Chondrocyte (in vitro differentiated cells): Measurements from ENCODE around the gene KIF22. TPM values are rescaled to one million over a fixed set of nuclear protein-coding genes. Genes with fewer than 3 reads are reported as not detected.
"Not testable (repeated sequence)": the region's sequence is repeated elsewhere in the genome, so short reads cannot be mapped to it uniquely, and the experiment has no call there.

Experiments
- DNase-seq: peaks from one replicate; pipeline ENCODE4 v3.0.0; 2021; ENCODE audit warnings: mixed read lengths, low spot score
- H3K27ac Mint-ChIP-seq: one replicate; pipeline ENCODE4 v1.8.0; 2021; ENCODE audit warnings: mild to moderate bottlenecking, moderate library complexity, mixed read lengths; ENCODE audit not compliant: unreplicated experiment
- H3K27me3 Mint-ChIP-seq: 2 replicates; pipeline ENCODE4 v1.8.0; 2021; ENCODE audit warnings: low read depth, mixed read lengths
- H3K36me3 Mint-ChIP-seq: 2 replicates; pipeline ENCODE4 v1.8.0; 2021; ENCODE audit warnings: low read depth, mixed read lengths
- H3K4me1 Mint-ChIP-seq: 2 replicates; pipeline ENCODE4 v1.8.0; 2021; ENCODE audit warnings: low read depth, mild to moderate bottlenecking, mixed read lengths
- H3K4me3 Mint-ChIP-seq: one replicate; pipeline ENCODE4 v1.8.0; 2021; ENCODE audit warnings: mild to moderate bottlenecking, moderate library complexity, mixed read lengths; ENCODE audit not compliant: unreplicated experiment
- H3K9me3 Mint-ChIP-seq: 2 replicates; pipeline ENCODE4 v1.8.0; 2021; ENCODE audit warnings: low read depth, mixed read lengths
- total RNA-seq: library from RNA; stranded (reverse); gene quantifications from 3 replicates; pipeline ENCODE4 v1.2.1, GENCODE V29; 2021
- TF ChIP-seq, protein P1 (sequence below): fragments of 200-600 bp; sonication (generic); IDR thresholded peaks from 2 replicates; pipeline ENCODE4 v1.5.0; 2021; ENCODE audit warnings: antibody characterized with exemption, mild to moderate bottlenecking, moderate library complexity

The KIF22 gene
- total RNA-seq, 1 donor from 2014 or later = 14.1 TPM

DNA sequence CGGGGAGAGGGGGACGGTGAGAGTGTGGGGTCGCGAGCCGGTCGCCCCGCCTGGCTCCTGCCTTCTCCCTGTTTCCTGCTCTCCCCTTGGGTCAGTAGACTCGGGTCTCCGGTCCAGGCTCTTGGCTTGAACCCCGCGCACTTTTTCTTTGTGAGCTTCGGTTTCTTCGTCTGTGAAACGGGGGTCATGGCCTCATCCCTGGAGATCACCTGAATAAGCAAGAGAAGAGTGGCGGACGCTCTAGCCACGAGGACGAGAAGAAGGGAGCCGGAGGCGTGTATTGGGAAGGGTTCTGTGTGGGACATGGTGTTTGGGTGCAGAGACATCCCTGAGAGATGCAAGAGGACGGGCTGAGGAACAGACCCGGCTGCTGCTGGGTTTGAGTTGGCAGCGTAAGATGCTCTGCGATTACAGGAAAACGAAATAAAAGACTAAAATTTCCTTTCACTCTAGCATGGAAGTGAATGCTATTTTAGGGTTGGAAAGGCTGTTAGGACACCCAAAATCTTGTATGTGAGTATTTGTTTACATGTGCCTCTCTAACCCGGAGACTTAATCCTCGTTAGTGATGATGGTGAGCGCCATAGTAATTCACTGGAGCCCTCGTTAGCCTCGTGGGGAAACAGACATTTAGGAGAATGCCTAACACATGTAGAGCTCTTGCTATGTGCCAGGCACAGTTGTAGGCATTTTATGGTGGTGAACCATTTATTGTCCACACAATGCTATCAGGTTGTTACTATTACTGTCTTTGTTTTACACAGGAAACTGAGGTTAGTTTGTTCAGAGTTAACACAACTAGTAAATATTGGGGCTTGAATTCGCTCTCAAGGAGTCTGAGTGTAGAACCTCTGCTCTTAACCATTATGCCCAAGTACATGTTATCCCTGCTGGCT is 646 bp downstream of the KIF22 start:
- no peak for DNase-seq
- TF ChIP-seq, protein P1, sequence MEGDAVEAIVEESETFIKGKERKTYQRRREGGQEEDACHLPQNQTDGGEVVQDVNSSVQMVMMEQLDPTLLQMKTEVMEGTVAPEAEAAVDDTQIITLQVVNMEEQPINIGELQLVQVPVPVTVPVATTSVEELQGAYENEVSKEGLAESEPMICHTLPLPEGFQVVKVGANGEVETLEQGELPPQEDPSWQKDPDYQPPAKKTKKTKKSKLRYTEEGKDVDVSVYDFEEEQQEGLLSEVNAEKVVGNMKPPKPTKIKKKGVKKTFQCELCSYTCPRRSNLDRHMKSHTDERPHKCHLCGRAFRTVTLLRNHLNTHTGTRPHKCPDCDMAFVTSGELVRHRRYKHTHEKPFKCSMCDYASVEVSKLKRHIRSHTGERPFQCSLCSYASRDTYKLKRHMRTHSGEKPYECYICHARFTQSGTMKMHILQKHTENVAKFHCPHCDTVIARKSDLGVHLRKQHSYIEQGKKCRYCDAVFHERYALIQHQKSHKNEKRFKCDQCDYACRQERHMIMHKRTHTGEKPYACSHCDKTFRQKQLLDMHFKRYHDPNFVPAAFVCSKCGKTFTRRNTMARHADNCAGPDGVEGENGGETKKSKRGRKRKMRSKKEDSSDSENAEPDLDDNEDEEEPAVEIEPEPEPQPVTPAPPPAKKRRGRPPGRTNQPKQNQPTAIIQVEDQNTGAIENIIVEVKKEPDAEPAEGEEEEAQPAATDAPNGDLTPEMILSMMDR = no peak
- Mint-ChIP-seq H3K4me3 (peak overlapping the region; percentile 99), H3K27ac (peak overlapping the region; percentile 97), H3K27me3 (no peaks in the 10 kb centered on the region), H3K36me3 (no peaks in the 10 kb centered on the region), H3K9me3 (no peaks in the 10 kb centered on the region), H3K4me1 (peaks cover 26% of the 10 kb centered on the region)

DNA sequence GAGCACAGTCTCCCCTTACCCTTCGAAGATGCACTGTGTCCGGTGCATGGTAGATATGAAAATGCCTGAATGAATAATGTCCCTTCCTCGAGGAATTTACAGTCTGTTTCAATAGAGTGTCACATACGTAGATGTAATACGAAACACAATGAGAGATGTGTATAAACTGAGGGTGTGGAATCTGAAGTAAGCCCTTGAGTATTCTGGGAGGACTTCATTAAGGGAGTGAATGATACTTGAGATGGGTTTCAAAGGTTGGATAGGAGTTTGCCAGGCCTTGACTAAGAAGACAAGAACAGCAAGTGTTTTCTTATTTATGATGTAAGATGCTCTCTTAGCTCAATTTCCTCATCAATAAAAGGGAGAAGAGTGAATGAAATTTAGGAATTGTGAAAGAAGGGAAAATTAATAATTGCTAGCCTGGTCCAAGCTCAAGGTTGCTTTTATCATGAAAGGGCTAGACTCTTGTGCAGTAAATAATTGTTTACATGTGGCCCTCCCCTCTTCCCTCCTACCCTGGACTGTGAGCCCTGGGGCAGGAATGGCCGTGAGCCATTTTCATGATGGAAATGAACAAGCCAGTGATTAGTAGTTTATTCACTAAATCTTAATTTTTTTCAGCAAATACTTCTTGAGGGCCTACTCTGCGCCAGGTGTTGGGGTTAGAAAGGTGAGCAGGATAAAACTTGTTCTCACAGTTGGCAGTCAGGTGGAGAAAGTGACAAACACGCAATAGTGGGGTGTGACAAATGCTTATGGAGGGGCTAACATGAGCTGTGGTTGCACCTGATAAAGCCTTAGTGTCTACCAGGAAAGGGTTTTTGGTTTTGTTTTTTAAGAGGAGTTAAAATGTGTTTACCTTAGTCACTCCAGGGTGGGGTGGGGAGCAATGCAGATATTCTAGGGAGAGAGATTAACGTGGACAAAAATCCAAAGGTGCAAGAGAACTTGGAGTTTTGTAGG is 1.6 kb downstream of the KIF22 start:
- no peak for DNase-seq
- no peaks in the 10 kb centered on the region for H3K36me3 Mint-ChIP-seq
- H3K27me3 Mint-ChIP-seq = no peaks in the 10 kb centered on the region
- H3K4me1 Mint-ChIP-seq = peaks cover 26% of the 10 kb centered on the region
- TF ChIP-seq, protein P1 = no peak
- H3K4me3 Mint-ChIP-seq = peak overlapping the region; percentile 99
- H3K9me3 Mint-ChIP-seq = no peaks in the 10 kb centered on the region
- H3K27ac Mint-ChIP-seq = no peak overlapping the region

DNA sequence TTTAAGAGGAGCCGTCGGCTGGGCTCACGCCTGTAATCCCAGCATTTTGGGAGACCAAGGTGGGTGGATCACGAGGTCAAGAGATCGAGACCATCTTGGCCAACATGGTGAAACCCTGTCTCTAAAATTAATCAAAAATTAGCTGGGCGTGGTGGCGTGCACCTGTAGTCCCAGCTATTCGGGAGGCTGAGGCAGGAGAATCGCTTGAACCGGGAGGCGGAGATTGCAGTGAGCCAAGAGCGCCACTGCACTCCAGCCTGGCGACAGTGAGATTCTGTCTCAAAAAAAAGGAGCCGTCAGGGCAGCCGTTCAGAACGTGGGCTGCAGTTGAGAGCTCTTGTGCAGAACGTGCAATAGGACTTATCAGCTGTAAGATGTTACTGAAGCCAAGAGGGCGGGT is 2.6 kb downstream of the KIF22 start:
- H3K4me3 Mint-ChIP-seq, H3K27ac Mint-ChIP-seq, H3K27me3 Mint-ChIP-seq: not testable (repeated sequence)

DNA sequence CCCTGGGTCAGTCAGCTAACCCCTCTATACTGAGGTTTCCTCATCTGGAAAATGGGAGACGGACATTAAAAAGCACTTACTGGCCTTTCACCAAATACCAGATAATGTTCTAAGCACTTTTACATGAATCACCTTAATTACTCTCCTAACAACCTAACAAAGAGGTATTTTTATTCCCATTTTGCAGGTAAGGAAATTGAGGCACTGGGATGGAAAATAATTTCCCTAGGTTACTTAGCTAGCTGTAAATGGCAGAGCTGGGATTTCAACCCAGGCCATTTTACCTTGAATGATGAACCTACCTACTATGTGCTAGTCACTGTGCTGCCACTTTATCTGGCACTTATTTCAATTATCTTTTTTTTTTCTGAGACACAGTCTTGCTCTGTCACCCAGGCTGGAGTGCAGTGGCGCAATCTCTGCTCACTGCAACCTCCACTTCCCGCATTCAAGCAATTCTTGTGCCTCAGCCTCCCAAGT is 3.7 kb downstream of the KIF22 start:
- Mint-ChIP-seq H3K36me3 (peaks cover 1% of the 10 kb centered on the region), H3K27me3 (no peaks in the 10 kb centered on the region), H3K9me3 (no peaks in the 10 kb centered on the region), H3K4me3 (no peak overlapping the region), H3K27ac (no peak overlapping the region), H3K4me1 (peaks cover 26% of the 10 kb centered on the region)
- no peak for DNase-seq
- TF ChIP-seq, protein P1 = no peak

More for the DNA sequence above, 2.6 kb downstream of the KIF22 start:
- not testable (repeated sequence) for DNase-seq, H3K36me3 Mint-ChIP-seq, H3K9me3 Mint-ChIP-seq
- peaks cover 26% of the 10 kb centered on the region for H3K4me1 Mint-ChIP-seq

DNA sequence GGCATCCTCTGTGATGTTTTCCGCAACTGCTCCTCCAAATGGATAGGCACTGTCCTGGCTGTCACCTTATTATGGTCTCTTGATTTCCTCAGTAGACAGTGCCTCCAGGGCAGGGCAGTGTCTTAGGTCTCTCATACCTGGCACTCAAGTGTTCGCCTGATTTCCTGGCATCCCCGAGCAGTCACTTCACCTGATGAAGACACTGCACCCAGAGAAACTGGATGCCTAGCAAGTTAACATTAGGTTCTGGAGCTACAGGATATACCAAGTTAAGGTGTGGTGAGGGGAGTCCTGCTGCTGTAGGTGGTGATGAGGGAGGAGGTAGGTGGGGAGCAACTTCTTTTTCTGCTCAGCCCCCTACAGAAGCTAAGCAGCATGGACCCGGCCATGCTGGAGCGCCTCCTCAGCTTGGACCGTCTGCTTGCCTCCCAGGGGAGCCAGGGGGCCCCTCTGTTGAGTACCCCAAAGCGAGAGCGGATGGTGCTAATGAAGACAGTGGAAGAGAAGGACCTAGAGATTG is 11.9 kb downstream of the KIF22 start:
- TF ChIP-seq, protein P1 = no peak

More for the DNA sequence above, 11.9 kb downstream of the KIF22 start:
- Mint-ChIP-seq H3K27ac (no peak overlapping the region), H3K4me3 (no peak overlapping the region), H3K4me1 (peaks cover 10% of the 10 kb centered on the region), H3K9me3 (no peaks in the 10 kb centered on the region), H3K27me3 (no peaks in the 10 kb centered on the region), H3K36me3 (peaks cover 3% of the 10 kb centered on the region)
- no peak for DNase-seq
